Type B pancreatic cell (in vitro differentiated cells): Measurements from ENCODE around the gene SLC1A2. TPM values are rescaled to one million over a fixed set of nuclear protein-coding genes. Genes with fewer than 3 reads are reported as not detected.

ENCODE experiments used
- DNase-seq: peaks from one replicate; pipeline ENCODE4 v3.0.0; 2021; ENCODE audit warnings: mixed read lengths; ENCODE audit not compliant: unreplicated experiment; ENCODE audit errors: extremely low spot score
- H3K27ac Mint-ChIP-seq: 2 replicates; pipeline ENCODE4 v1.8.0; 2021; ENCODE audit warnings: mild to moderate bottlenecking, mixed read lengths
- H3K27me3 Mint-ChIP-seq: 2 replicates; pipeline ENCODE4 v1.8.0; 2021; ENCODE audit warnings: mixed read lengths
- H3K36me3 Mint-ChIP-seq: 2 replicates; pipeline ENCODE4 v1.8.0; 2021; ENCODE audit warnings: mixed read lengths
- H3K4me1 Mint-ChIP-seq: one replicate; pipeline ENCODE4 v1.8.0; 2021; ENCODE audit warnings: mixed read lengths; ENCODE audit not compliant: unreplicated experiment
- H3K4me3 Mint-ChIP-seq: 2 replicates; pipeline ENCODE4 v1.8.0; 2021; ENCODE audit warnings: mild to moderate bottlenecking, mixed read lengths
- H3K9me3 Mint-ChIP-seq: 2 replicates; pipeline ENCODE4 v1.8.0; 2021; ENCODE audit warnings: mixed read lengths
- CTCF ChIP-seq: fragments of 200-600 bp; sonication (generic); conservative IDR thresholded peaks from 2 replicates; pipeline ENCODE4 v1.5.0; 2021; ENCODE audit warnings: antibody characterized with exemption, mild to moderate bottlenecking
- total RNA-seq: library from RNA; stranded (reverse); gene quantifications from 2 replicates; pipeline ENCODE4 v1.2.1, GENCODE V29; 2021; ENCODE audit warnings: low replicate concordance

The SLC1A2 gene
- total RNA-seq, 1 donor from 2014 or later = 7.4 TPM

DNA sequence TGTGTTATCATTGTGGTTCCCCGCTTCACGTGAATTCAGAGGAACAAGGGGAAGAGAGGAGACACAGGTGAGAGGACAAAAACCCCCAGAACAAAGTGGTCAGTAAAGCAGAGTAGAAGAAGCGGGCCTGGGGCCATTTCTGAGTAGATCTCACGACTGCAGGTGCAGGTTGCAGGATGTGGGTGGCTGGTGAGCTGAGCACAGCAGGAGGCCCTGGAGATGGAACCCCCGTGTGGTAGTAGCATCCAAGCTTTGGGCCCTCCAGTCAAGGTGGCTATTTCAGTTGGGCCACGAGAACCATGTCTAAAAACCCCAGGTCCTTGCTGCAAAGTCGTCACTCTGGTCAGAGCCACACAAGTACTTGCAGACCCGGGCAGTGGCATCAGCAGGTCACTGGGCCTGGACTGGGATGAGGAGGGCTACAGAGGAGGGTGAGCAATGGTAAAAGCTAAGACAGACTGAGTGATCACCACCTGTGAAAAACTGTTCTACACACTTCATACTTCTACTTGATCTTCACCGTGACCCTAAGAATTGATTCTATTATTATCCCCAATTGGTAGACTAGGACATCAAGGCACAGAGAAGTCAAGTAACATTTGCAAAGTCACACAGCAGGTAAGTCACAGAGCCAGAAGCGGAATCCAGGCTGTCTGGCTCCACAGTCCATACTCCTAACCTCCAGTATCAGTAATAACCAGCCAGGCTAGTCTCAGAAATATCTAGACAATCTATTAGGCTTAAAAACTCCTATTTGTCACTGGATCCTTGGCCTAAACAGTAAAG lies 43.8 kb downstream of the SLC1A2 start:
- H3K27me3 Mint-ChIP-seq = peaks cover 25% of the 10 kb centered on the region
- no peaks in the 10 kb centered on the region for H3K36me3 Mint-ChIP-seq
- no peak for TF ChIP-seq CTCF
- no peak overlapping the region for H3K27ac Mint-ChIP-seq
- no peak for DNase-seq
- no peaks in the 10 kb centered on the region for H3K9me3 Mint-ChIP-seq
- no peak overlapping the region for H3K4me3 Mint-ChIP-seq
- peaks cover 3% of the 10 kb centered on the region for H3K4me1 Mint-ChIP-seq

DNA sequence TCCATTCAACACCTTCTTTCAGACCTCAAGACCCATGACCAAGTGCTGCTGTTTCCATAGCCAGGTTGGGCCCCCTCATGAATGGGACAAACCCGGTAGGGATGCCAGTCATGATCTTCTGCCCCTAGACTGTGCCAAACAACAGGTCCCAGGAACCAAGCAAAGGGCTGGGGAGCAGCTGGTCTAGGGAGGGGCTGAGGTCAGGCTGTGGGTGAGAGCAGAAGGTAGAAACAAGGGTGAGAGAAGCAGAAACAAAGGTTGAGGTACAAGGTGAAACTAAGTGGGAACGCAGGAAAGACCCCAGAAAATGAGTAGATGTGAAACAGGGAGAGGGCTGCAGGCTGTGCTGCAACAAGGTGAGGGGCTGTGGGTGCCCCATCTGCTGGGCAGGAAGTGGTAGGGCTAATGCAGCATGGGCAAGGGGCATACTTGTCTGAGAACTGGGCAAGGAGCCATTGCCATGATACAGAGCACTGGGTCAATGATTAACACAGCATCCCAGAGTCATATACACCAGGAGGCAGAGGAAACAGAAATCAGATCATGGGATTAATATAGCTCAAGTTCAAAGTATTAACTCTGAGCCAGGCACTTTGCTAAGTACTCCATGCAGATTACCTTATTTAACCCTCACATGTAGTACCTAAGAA lies 45.9 kb downstream of the SLC1A2 start:
- peaks cover 18% of the 10 kb centered on the region for H3K27me3 Mint-ChIP-seq
- no peak overlapping the region for H3K27ac Mint-ChIP-seq
- no peaks in the 10 kb centered on the region for H3K36me3 Mint-ChIP-seq
- no peak overlapping the region for H3K4me3 Mint-ChIP-seq
- no peaks in the 10 kb centered on the region for H3K9me3 Mint-ChIP-seq
- TF ChIP-seq CTCF = no peak
- peaks cover 3% of the 10 kb centered on the region for H3K4me1 Mint-ChIP-seq
- no peak for DNase-seq

DNA sequence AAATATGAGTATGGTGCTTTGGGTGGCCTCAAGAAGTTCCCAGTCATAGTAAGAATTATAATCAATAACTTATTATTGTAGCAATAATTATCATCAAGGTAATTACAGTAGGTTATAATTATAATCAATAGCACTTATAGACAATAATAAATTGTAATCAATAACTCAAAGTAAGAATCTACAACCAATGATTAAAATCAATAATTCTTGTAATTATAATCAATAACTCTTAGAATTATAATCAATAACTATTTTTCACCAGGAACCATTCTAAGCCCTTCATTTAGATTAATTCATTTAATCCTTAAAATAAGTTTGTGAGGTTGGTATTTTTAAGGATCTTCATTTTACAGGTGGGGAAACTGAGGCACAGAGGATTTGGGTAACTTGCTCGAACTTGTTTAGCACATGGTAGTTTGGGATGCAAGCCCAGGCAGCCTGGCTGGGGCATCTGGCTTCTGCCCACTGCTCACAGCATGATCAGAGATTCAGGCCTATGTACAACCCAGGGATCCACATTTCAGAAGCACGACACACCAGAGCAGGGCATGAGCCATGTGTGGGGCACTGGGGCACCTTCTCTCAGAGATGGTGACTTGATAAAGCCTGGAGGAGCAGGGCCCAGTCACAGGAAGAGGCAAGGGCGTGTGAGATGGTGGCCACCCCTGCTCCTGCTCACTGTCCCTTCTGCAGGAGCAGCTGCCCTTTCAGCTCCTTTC lies 46.6 kb downstream of the SLC1A2 start:
- Mint-ChIP-seq H3K36me3 (no peaks in the 10 kb centered on the region), H3K27me3 (peaks cover 17% of the 10 kb centered on the region), H3K4me3 (no peak overlapping the region), H3K9me3 (no peaks in the 10 kb centered on the region), H3K27ac (no peak overlapping the region), H3K4me1 (peaks cover 3% of the 10 kb centered on the region)
- DNase-seq = no peak
- TF ChIP-seq CTCF = no peak

DNA sequence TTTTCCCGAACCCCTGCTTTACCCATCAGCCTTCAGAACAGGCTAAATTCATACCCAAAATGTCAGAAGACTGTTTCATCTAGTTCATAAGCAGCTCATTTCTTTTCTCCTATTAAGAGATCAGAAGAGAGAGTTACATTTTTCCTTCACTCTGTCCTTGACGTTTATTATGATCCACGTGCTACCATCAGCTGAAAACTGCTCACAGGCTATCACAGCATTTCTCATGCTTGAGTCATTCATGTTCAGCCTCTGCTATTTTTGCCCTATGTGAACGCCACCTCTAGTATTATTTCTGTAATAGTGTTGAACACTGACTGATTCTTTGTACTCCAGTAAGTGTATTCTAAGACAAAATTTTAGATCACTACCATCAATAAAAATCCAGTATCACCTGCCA lies 51.9 kb downstream of the SLC1A2 start:
- DNase-seq = no peak
- Mint-ChIP-seq H3K4me1 (peaks cover 15% of the 10 kb centered on the region), H3K36me3 (no peaks in the 10 kb centered on the region), H3K4me3 (no peak overlapping the region), H3K27ac (no peak overlapping the region), H3K9me3 (no peaks in the 10 kb centered on the region), H3K27me3 (peaks cover 11% of the 10 kb centered on the region)
- TF ChIP-seq CTCF = no peak

DNA sequence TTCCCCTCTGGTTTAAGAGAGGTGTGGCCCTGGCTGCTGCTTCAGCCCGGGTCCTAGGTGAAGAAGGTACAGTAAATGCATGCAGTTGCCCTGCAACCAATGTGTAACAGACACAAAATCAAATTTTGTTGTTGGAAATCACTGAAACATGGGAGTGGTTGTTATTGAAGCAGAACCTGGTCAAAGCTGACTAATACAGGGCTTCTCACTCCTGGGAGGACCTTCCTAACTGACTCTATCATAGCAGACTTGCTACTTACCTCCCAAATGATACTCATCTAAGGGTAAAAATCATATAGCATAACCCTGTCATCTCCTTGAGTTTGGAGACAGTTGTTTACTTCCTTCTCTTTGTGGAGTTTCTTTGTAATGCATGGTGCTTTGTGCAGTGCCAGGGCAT lies 52.6 kb downstream of the SLC1A2 start:
- DNase-seq = no peak
- no peak overlapping the region for H3K4me3 Mint-ChIP-seq
- H3K36me3 Mint-ChIP-seq = no peaks in the 10 kb centered on the region
- peaks cover 15% of the 10 kb centered on the region for H3K4me1 Mint-ChIP-seq
- no peak overlapping the region for H3K27ac Mint-ChIP-seq
- TF ChIP-seq CTCF = no peak
- H3K9me3 Mint-ChIP-seq = no peaks in the 10 kb centered on the region
- H3K27me3 Mint-ChIP-seq = peaks cover 11% of the 10 kb centered on the region
